H9 (cell line): ENCODE results near the gene CALN1. TPM values are rescaled to one million over a fixed set of nuclear protein-coding genes. Genes with fewer than 3 reads are reported as not detected.

Source experiments
- DNase-seq: peaks from one replicate; pipeline ENCODE4 v3.0.0-alpha.2; 2017
- H2AFZ ChIP-seq: one replicate; pipeline ENCODE4 v1.6.1; 2013; ENCODE audit warnings: mild to moderate bottlenecking, low read length, control low read depth, moderate library complexity
- H2AK5ac ChIP-seq: 2 replicates; pipeline ENCODE4 v1.6.1; 2013; ENCODE audit warnings: low read length, control low read depth, mixed read lengths; ENCODE audit not compliant: insufficient read length
- H2BK120ac ChIP-seq: one replicate; pipeline ENCODE4 v1.6.1; 2013; ENCODE audit warnings: low read depth, mild to moderate bottlenecking, low read length, control low read depth, inconsistent platforms; ENCODE audit not compliant: poor library complexity, severe bottlenecking
- H2BK12ac ChIP-seq: 2 replicates; pipeline ENCODE4 v1.6.1; 2013; ENCODE audit warnings: low read length, control low read depth, mixed read lengths, low read depth; ENCODE audit not compliant: insufficient read length
- H2BK15ac ChIP-seq: 2 replicates; pipeline ENCODE4 v1.6.1; 2013; ENCODE audit warnings: low read depth, low read length, control low read depth
- H2BK20ac ChIP-seq: one replicate; pipeline ENCODE4 v1.6.1; 2013; ENCODE audit warnings: low read depth, mild to moderate bottlenecking, low read length, control low read depth, inconsistent platforms; ENCODE audit not compliant: poor library complexity, severe bottlenecking
- H2BK5ac ChIP-seq: 2 replicates; pipeline ENCODE4 v1.6.1; 2013; ENCODE audit warnings: low read length, control low read depth, mixed read lengths; ENCODE audit not compliant: insufficient read length
- H3K14ac ChIP-seq: 2 replicates; pipeline ENCODE4 v1.6.1; 2013; ENCODE audit warnings: low read length, control low read depth; ENCODE audit not compliant: insufficient read depth
- H3K18ac ChIP-seq: 2 replicates; pipeline ENCODE4 v1.6.1; 2013; ENCODE audit warnings: low read depth, mild to moderate bottlenecking, mixed read lengths, low read length, control low read depth; ENCODE audit not compliant: insufficient read length
- H3K23ac ChIP-seq: 2 replicates; pipeline ENCODE4 v1.6.1; 2013; ENCODE audit warnings: low read length, control low read depth, mixed read lengths, low read depth; ENCODE audit not compliant: insufficient read length
- H3K23me2 ChIP-seq: 2 replicates; pipeline ENCODE4 v1.6.1; 2013; ENCODE audit warnings: low read depth, mild to moderate bottlenecking, mixed read lengths, low read length, control low read depth; ENCODE audit not compliant: insufficient read length, poor library complexity, severe bottlenecking
- H3K27ac ChIP-seq: 2 replicates; pipeline ENCODE4 v1.5.1; 2013; ENCODE audit warnings: low read length, control low read depth, mixed read lengths, low read depth; ENCODE audit not compliant: insufficient read length
- H3K27me3 ChIP-seq: 2 replicates; pipeline ENCODE4 v1.6.1; 2013; ENCODE audit warnings: low read length, control low read depth, inconsistent platforms; ENCODE audit not compliant: insufficient read depth
- H3K4ac ChIP-seq: 2 replicates; pipeline ENCODE4 v1.6.1; 2013; ENCODE audit warnings: low read depth, mild to moderate bottlenecking, control low read depth, inconsistent platforms, low read length, moderate library complexity
- H3K4me1 ChIP-seq: 2 replicates; pipeline ENCODE4 v1.6.1; 2013; ENCODE audit warnings: low read length, control low read depth, inconsistent platforms; ENCODE audit not compliant: insufficient read depth
- H3K4me2 ChIP-seq: 2 replicates; pipeline ENCODE4 v1.6.1; 2013; ENCODE audit warnings: low read length, control low read depth, mixed read lengths; ENCODE audit not compliant: insufficient read length, insufficient read depth
- H3K56ac ChIP-seq: 2 replicates; pipeline ENCODE4 v1.6.1; 2013; ENCODE audit warnings: low read depth, mild to moderate bottlenecking, mixed read lengths, low read length, control low read depth; ENCODE audit not compliant: insufficient read length
- H3K79me1 ChIP-seq: 2 replicates; pipeline ENCODE4 v1.6.1; 2013; ENCODE audit warnings: low read depth, mild to moderate bottlenecking, moderate library complexity, low read length, control low read depth, inconsistent platforms; ENCODE audit not compliant: insufficient read depth, poor library complexity, severe bottlenecking
- H3K79me2 ChIP-seq: 2 replicates; pipeline ENCODE4 v1.6.1; 2013; ENCODE audit warnings: low read length, control low read depth, inconsistent platforms; ENCODE audit not compliant: insufficient read depth
- H3K9ac ChIP-seq: 2 replicates; pipeline ENCODE4 v1.6.1; 2013; ENCODE audit warnings: low read length, control low read depth, mixed read lengths; ENCODE audit not compliant: insufficient read length; ENCODE audit errors: extremely low read depth
- H3K9me3 ChIP-seq: one replicate; pipeline ENCODE4 v1.6.1; 2013; ENCODE audit warnings: low read depth, low read length, inconsistent platforms; ENCODE audit not compliant: control insufficient read depth
- H3T11ph ChIP-seq: one replicate; pipeline ENCODE4 v1.6.1; 2013; ENCODE audit warnings: mild to moderate bottlenecking, low read length, control low read depth, inconsistent platforms
- H4K20me1 ChIP-seq: one replicate; pipeline ENCODE4 v1.6.1; 2013; ENCODE audit not compliant: control insufficient read depth, insufficient read length, insufficient read depth
- H4K5ac ChIP-seq: 2 replicates; pipeline ENCODE4 v1.6.1; 2013; ENCODE audit warnings: low read depth, mild to moderate bottlenecking, mixed read lengths, low read length, control low read depth; ENCODE audit not compliant: insufficient read length
- H4K8ac ChIP-seq: replicated peaks from 2 replicates; pipeline ENCODE4 v1.6.1; 2013; ENCODE audit warnings: low read length, control low read depth, mixed read lengths, low read depth; ENCODE audit not compliant: insufficient read length
- H4K91ac ChIP-seq: 2 replicates; pipeline ENCODE4 v1.6.1; 2013; ENCODE audit warnings: low read depth, mild to moderate bottlenecking, moderate library complexity, mixed read lengths, low read length, control low read depth; ENCODE audit not compliant: insufficient read length
- H3K27ac Mint-ChIP-seq, 3 experiments: 2 replicates in 2 of 3; 3 replicates in 1 of 3; pipeline ENCODE4 v1.8.0; 2020 to 2021; ENCODE audit warnings: mixed read lengths in 3 of 3, mild to moderate bottlenecking in 1 of 3, moderate library complexity in 1 of 3
- H3K27me3 Mint-ChIP-seq: 2 replicates; pipeline ENCODE4 v1.8.0; 2021; ENCODE audit warnings: low read depth, mild to moderate bottlenecking, moderate library complexity, mixed read lengths
- H3K36me3 Mint-ChIP-seq, 3 experiments: 2 replicates in 2 of 3; 3 replicates in 1 of 3; pipeline ENCODE4 v1.8.0; 2020 to 2021; ENCODE audit warnings: low read depth in 3 of 3, mixed read lengths in 3 of 3; ENCODE audit not compliant: insufficient read depth in 1 of 3
- H3K4me1 Mint-ChIP-seq, 2 experiments: 2 replicates each; pipeline ENCODE4 v1.8.0; 2020; ENCODE audit warnings: mixed read lengths in 2 of 2
- H3K4me3 Mint-ChIP-seq, 2 experiments: 2 replicates in 1 of 2; 3 replicates in 1 of 2; pipeline ENCODE4 v1.8.0; 2020 to 2021; ENCODE audit warnings: mild to moderate bottlenecking in 2 of 2, mixed read lengths in 2 of 2, moderate library complexity in 1 of 2
- H3K9me3 Mint-ChIP-seq, 2 experiments: 2 replicates in 1 of 2; 3 replicates in 1 of 2; pipeline ENCODE4 v1.8.0; 2020; ENCODE audit warnings: mild to moderate bottlenecking in 2 of 2, mixed read lengths in 2 of 2, moderate library complexity in 1 of 2
- CTCF ChIP-seq: fragments of 200-600 bp; sonication (generic); conservative IDR thresholded peaks from 3 replicates; pipeline ENCODE4 v1.8.0; 2021; ENCODE audit warnings: antibody characterized with exemption, mild to moderate bottlenecking
- WGBS: extraction: QIAGEN DNeasy Blood & Tissue Kit; methylation state at CpG from one replicate; pipeline ENCODE4 v1.1.7; 2013; ENCODE audit warnings: missing lambda C conversion rate, low lambda C conversion rate, mixed read lengths; ENCODE audit not compliant: insufficient read length; ENCODE audit errors: extremely low coverage; 5-methylcytosine and 5-hydroxymethylcytosine counted together
- total RNA-seq: library from RNA; stranded (reverse); gene quantifications from 2 replicates; pipeline ENCODE4 v1.2.1, GENCODE V29; 2021

The CALN1 gene
- total RNA-seq, 1 experiment from 2014 or later = 2.8 TPM

GRCh38 chr7:72275382-72276070 is 136.6 kb downstream of the CALN1 start:
- no CpG with 5 or more reads among the region's 7 CpGs for WGBS
- Histone ChIP-seq H2AFZ (no peak overlapping the region), H4K20me1 (no peaks in the 10 kb centered on the region), H2BK12ac (no peak overlapping the region), H3K9me3 (peaks cover 7% of the 10 kb centered on the region), H3K27me3 (no peaks in the 10 kb centered on the region), H3K56ac (no peak overlapping the region), H2BK5ac (no peak overlapping the region), H3K4me2 (no peak overlapping the region), H2BK120ac (no peak overlapping the region), H2BK15ac (no peak overlapping the region), H4K91ac (no peak overlapping the region), H3K23me2 (peaks cover 2% of the 10 kb centered on the region), H2BK20ac (no peak overlapping the region), H3T11ph (no peak overlapping the region), H3K9ac (no peak overlapping the region), H3K23ac (no peak overlapping the region), H4K8ac (no peak overlapping the region), H3K4ac (no peak overlapping the region), H3K27ac (no peak overlapping the region), H3K79me1 (no peaks in the 10 kb centered on the region), H3K79me2 (no peaks in the 10 kb centered on the region), H4K5ac (no peak overlapping the region), H3K4me1 (peaks cover 4% of the 10 kb centered on the region; the same call in 1 of the 2 replicates), H3K14ac (no peak overlapping the region), H2AK5ac (no peak overlapping the region), H3K18ac (no peak overlapping the region)
- no peak for TF ChIP-seq CTCF
- H3K27me3 Mint-ChIP-seq = no peaks in the 10 kb centered on the region; the same call in 1 of the 2 replicates
- H3K9me3 Mint-ChIP-seq = peaks cover 16 to 18% of the 10 kb centered on the region in 2 experiments
- H3K36me3 Mint-ChIP-seq = peaks cover 16 to 38% (median 35%) of the 10 kb centered on the region in 3 experiments
- peak overlapping the region in 1 of 3 experiments; percentile 82; a peak in 2 of 7 replicates for H3K27ac Mint-ChIP-seq
- H3K4me1 Mint-ChIP-seq = peaks cover 12 to 18% of the 10 kb centered on the region in 2 experiments
- no peak overlapping the region for H3K4me3 Mint-ChIP-seq
- no peak for DNase-seq
